ENCODE data around the gene STAG1.

Gene STAG1

GRCh38 chr3:136332776-136333175, 419.4 kb downstream of the STAG1 start:
- no peak for DNase-seq (ENCODE audit: low read depth in 3 of 3)

- DNase-seq (ENCODE audit: low read depth in 3 of 3), result no peak
Observed at GRCh38 chr3:136332302-136332701, 419.9 kb downstream of the STAG1 start.

- no peak for DNase-seq (ENCODE audit: low read depth in 3 of 3)
Observed at GRCh38 chr3:136330900-136331299, 421.3 kb downstream of the STAG1 start.

- no peak for DNase-seq (ENCODE audit: low read depth in 3 of 3)
Observed at GRCh38 chr3:136329593-136329992, 422.6 kb downstream of the STAG1 start.

- DNase-seq (ENCODE audit: low read depth in 3 of 3), result no peak
Observed at GRCh38 chr3:136327671-136328070, 424.5 kb downstream of the STAG1 start.

- DNase-seq (ENCODE audit: low read depth in 3 of 3), result no peak
Observed at GRCh38 chr3:136326316-136326715, 425.9 kb downstream of the STAG1 start.

GRCh38 chr3:136311968-136312367, 440.2 kb downstream of the STAG1 start:
- DNase-seq (ENCODE audit: low read depth in 3 of 3), result no peak

- no peak for DNase-seq (ENCODE audit: low read depth in 3 of 3)
Observed at GRCh38 chr3:136311261-136311660, 440.9 kb downstream of the STAG1 start.

- no peak for DNase-seq (ENCODE audit: low read depth in 3 of 3)
Observed at GRCh38 chr3:136305879-136306278, 446.3 kb downstream of the STAG1 start.

GRCh38 chr3:136300444-136300843, 451.7 kb downstream of the STAG1 start:
- DNase-seq (ENCODE audit: low read depth in 3 of 3), result no peak

GRCh38 chr3:136297826-136298225, 454.4 kb downstream of the STAG1 start:
- no peak for DNase-seq (ENCODE audit: low read depth in 3 of 3)

- DNase-seq (ENCODE audit: low read depth in 3 of 3), result no peak
Observed at GRCh38 chr3:136296960-136297359, 455.2 kb downstream of the STAG1 start.

- no peak for DNase-seq (ENCODE audit: low read depth in 3 of 3)
Observed at GRCh38 chr3:136294176-136294575, 458.0 kb downstream of the STAG1 start.

GRCh38 chr3:136293279-136293678, 458.9 kb downstream of the STAG1 start:
- DNase-seq (ENCODE audit: low read depth in 3 of 3), result no peak

- DNase-seq (ENCODE audit: low read depth in 3 of 3), result no peak
Observed at GRCh38 chr3:136292500-136292899, 459.7 kb downstream of the STAG1 start.

- DNase-seq (ENCODE audit: low read depth in 3 of 3), result no peak
Observed at GRCh38 chr3:136291302-136291701, 460.9 kb downstream of the STAG1 start.
